Kidney epithelial cell (primary cell): ENCODE results near the gene CCL23. TPM values are rescaled to one million over a fixed set of nuclear protein-coding genes. Genes with fewer than 3 reads are reported as not detected.
A peak's percentile ranks its signal among the peaks of the same experiment; 100 is the strongest.

Experiments used
- DNase-seq: peaks from one replicate; pipeline ENCODE4 v3.0.0-alpha.2; 2010; ENCODE audit warnings: low read depth
- H3K27me3 ChIP-seq: 2 replicates; pipeline ENCODE4 v1.6.0; 2011; ENCODE audit warnings: low read length; ENCODE audit not compliant: control insufficient read depth, insufficient read depth
- H3K36me3 ChIP-seq: 2 replicates; pipeline ENCODE4 v1.5.1; 2011; ENCODE audit warnings: low read length; ENCODE audit not compliant: control insufficient read depth, insufficient read depth
- H3K4me3 ChIP-seq: 2 replicates; pipeline ENCODE4 v1.5.1; 2011; ENCODE audit warnings: low read depth, mild to moderate bottlenecking, control low read depth, low read length
- total RNA-seq: library from RNA; depleted of rRNA; stranded (reverse); fragments of >200 nt; gene quantifications from 2 replicates; pipeline ENCODE4 v1.2.3, GENCODE V29; 2015
- TF ChIP-seq, protein P1 (sequence below): IDR thresholded peaks from 2 replicates; pipeline ENCODE4 v1.5.1; 2011; ENCODE audit warnings: mild to moderate bottlenecking, moderate library complexity, low read length, control low read depth, inconsistent platforms; ENCODE audit not compliant: insufficient read depth, poor library complexity, severe bottlenecking

Gene CCL23
- total RNA-seq, 1 donor from 2014 or later: not detected

DNA sequence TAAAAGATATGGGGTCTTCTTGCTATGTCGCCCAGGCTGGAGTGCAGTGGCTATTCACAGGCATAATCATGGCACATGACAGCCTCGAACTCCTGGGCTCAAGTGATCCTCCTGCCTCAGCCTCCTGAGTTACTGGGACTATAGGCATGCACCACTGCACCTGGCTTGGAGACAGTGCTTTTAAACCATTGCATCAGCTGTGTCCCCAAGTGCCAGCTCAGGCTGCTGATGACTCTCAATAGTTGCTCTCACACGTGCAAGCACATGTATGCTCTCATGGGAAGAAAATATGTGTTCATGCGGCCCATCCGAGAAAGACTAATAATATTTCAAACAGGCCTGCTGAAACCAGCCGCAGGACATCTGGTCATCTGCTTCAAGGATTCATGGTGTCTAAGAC lies 45.2 kb downstream of the CCL23 start:
- no peak for DNase-seq
- TF ChIP-seq, protein P1, sequence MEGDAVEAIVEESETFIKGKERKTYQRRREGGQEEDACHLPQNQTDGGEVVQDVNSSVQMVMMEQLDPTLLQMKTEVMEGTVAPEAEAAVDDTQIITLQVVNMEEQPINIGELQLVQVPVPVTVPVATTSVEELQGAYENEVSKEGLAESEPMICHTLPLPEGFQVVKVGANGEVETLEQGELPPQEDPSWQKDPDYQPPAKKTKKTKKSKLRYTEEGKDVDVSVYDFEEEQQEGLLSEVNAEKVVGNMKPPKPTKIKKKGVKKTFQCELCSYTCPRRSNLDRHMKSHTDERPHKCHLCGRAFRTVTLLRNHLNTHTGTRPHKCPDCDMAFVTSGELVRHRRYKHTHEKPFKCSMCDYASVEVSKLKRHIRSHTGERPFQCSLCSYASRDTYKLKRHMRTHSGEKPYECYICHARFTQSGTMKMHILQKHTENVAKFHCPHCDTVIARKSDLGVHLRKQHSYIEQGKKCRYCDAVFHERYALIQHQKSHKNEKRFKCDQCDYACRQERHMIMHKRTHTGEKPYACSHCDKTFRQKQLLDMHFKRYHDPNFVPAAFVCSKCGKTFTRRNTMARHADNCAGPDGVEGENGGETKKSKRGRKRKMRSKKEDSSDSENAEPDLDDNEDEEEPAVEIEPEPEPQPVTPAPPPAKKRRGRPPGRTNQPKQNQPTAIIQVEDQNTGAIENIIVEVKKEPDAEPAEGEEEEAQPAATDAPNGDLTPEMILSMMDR: no peak
- no peak overlapping the region for H3K4me3 ChIP-seq
- no peaks in the 10 kb centered on the region for H3K27me3 ChIP-seq
- H3K36me3 ChIP-seq: no peaks in the 10 kb centered on the region

DNA sequence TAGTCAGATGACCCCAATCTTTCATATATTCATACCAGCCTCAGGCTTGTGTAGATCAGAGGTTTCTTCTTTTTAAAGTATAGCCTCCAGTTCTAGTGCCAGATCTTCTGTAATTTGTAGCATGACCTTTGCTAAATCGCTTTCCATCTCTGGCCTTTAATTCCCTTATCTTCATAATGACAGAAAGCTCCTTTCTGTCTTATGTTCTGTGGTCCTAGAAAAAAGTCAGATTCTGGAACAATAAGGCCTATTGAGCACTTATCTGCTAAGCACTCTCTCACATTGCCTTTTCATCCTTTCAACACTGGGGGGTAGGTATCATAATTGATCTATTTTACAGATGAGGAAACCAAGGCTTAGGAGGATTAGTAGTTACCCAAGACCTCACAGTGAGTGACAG lies 45.7 kb downstream of the CCL23 start:
- no peak for DNase-seq
- TF ChIP-seq, protein P1: no peak
- H3K27me3 ChIP-seq: no peaks in the 10 kb centered on the region
- H3K4me3 ChIP-seq: no peak overlapping the region
- no peaks in the 10 kb centered on the region for H3K36me3 ChIP-seq

DNA sequence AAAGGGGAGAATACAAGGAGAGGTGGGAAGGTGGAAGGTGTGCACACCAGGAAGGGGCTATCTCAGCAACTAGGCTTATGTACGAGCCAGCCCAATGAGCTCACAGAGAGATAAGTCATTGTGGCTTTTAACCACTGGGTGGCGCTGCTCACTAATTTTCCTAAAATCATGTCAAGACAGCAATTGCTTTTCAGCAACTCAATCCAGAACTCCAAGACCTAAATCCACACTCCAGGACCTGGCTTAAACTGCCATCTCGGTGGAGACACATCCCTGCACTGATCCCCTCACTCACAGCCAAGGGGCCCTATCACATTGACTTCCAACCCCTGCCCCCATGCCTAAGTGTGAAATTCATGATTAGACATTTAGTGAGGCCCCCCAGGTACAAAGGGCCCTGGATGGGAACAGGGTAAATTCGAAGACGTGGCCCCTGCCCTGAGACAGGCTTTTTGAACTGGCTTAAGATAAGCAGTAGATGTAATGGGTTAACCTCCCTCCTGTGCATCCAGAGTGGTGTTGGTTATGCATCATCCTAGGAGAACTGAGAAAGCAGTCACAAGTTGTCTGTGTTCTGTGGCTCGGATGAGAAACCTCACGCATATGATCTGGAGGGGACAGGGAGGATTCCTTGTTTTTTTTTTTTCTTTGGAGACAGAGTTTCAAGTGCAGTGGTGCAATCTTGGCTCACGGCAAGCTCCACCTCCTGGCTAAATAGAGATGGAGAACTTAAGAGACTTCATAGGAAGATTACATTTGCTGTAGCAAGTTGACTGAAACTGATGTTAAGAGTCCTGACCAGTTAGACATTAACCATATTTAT lies 48.0 kb downstream of the CCL23 start:
- peak; percentile 26 for DNase-seq
- H3K36me3 ChIP-seq: no peaks in the 10 kb centered on the region
- TF ChIP-seq, protein P1: peak; percentile 71
- no peak overlapping the region for H3K4me3 ChIP-seq
- no peaks in the 10 kb centered on the region for H3K27me3 ChIP-seq

DNA sequence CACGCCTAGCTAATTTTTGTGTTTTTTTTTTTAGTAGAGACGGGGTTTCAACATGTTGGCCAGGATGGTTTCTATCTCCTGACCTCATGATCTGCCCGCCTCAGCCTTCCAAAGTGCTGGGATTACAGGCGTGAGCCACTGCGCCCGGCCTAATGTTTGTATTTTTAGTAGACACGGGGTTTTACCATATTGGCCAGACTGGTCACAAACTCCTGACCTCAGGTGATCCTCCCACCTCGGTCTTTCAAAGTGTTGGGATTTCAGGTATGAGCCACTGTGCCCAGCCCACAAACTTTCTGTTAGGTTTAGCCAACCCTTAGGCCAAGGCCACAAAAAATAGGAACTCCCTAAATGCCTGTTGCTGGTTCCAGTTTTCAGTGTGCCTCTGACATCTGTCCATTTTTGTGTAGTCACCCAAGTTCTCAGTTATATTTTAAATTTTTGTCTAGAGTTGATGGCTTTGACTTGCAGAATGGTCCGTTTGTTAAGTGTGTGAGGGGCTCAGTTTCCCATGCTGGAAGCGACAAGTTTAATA lies 49.2 kb downstream of the CCL23 start:
- Histone ChIP-seq H3K36me3 (no peaks in the 10 kb centered on the region), H3K27me3 (no peaks in the 10 kb centered on the region), H3K4me3 (no peak overlapping the region)
- no peak for DNase-seq
- TF ChIP-seq, protein P1: no peak

DNA sequence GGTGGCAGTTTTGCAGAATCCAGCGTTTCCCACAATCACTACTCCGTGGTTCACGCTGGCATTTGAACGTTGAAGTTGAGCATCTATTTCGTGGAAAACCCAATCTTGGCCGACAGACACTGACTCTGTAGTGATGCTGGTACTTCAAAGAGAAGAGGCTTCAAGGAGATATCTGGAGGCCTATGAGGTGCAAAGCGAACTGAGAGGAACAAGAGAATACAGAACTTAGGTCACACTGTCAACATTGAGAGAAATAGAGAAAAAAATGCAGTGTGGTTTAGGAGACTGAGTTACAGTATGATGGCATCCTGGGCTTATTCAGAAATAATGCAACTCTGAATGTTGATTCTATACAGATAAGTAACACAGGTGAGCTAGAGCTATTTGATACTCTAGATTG lies 52.5 kb downstream of the CCL23 start:
- no peak for DNase-seq
- Histone ChIP-seq H3K27me3 (no peaks in the 10 kb centered on the region), H3K36me3 (no peaks in the 10 kb centered on the region), H3K4me3 (no peak overlapping the region)
- TF ChIP-seq, protein P1: no peak
